Effector memory CD8-positive, alpha-beta T cell (primary cell): ENCODE measurements around the gene APOM.

Experiments used
- ATAC-seq: fragments of 150-1000 bp; cut with Tn5 transposase; replicated peaks from 2 replicates; pipeline ENCODE4 v1.10.0; 2021; ENCODE audit warnings: mild to moderate bottlenecking, moderate library complexity
- DNase-seq, 3 experiments: peaks; one replicate each; pipeline ENCODE4 v3.0.0; 2021
- H3K27ac Mint-ChIP-seq, 2 donors: one replicate each; pipeline ENCODE4 v1.8.0; 2022; ENCODE audit warnings: mild to moderate bottlenecking in 2 of 2, mixed read lengths in 2 of 2, moderate library complexity in 2 of 2
- H3K27me3 Mint-ChIP-seq, 2 donors: one replicate each; pipeline ENCODE4 v1.8.0; 2022; ENCODE audit warnings: mixed read lengths in 2 of 2
- H3K36me3 Mint-ChIP-seq: one replicate; pipeline ENCODE4 v1.8.0; 2022; ENCODE audit warnings: mild to moderate bottlenecking, moderate library complexity, mixed read lengths; ENCODE audit not compliant: insufficient read depth
- H3K4me1 Mint-ChIP-seq, 2 donors: one replicate each; pipeline ENCODE4 v1.8.0; 2022; ENCODE audit warnings: low read depth in 2 of 2, mixed read lengths in 2 of 2
- H3K4me3 Mint-ChIP-seq, 2 donors: one replicate each; pipeline ENCODE4 v1.8.0; 2022; ENCODE audit warnings: mild to moderate bottlenecking in 2 of 2, mixed read lengths in 2 of 2, moderate library complexity in 2 of 2
- H3K9me3 Mint-ChIP-seq, 2 donors: one replicate each; pipeline ENCODE4 v1.8.0; 2022; ENCODE audit warnings: mixed read lengths in 2 of 2

Gene APOM

DNA sequence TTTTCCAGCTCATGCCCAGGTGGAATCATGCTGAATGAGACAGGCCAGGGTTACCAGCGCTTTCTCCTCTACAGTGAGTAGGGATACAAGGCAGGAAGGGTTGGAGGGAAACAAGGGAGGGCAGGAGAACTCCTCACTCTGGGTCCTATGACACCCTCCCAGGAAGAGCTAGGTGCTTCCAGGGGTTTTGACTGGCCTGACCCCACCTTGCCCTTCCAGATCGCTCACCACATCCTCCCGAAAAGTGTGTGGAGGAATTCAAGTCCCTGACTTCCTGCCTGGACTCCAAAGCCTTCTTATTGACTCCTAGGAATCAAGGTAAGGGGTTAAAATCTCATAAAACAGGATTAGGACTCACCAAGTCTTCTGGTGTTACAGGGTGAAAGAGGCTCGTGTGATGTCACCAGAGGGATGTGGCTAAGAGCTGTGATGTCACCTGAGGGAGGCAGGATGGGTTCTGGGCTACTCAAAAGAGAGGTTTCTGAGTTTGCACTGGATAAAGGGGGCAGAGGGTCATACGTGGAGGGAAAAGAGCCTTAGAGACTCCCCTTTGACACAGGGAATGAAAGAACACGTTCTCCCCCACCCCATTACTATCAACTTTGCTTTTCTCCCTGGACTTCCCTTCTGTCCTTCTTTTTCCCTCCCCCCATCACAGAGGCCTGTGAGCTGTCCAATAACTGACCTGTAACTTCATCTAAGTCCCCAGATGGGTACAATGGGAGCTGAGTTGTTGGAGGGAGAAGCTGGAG lies 1.9 kb downstream of the APOM start:
- Mint-ChIP-seq H3K36me3 (peaks cover 20% of the 10 kb centered on the region), H3K4me3 (peak overlapping the region; percentile 87 to 97), H3K4me1 (peaks cover 48 to 50% of the 10 kb centered on the region in 2 donors), H3K27me3 (no peaks in the 10 kb centered on the region), H3K27ac (peak overlapping the region; percentile 1 to 85), H3K9me3 (no peaks in the 10 kb centered on the region)
- no peak for ATAC-seq
- DNase-seq, result peak in 1 of 3 experiments; percentile 31

GRCh38 chr6:31658158-31658688 lies 2.5 kb downstream of the APOM start:
- no peak for DNase-seq
- Mint-ChIP-seq H3K27ac (peak overlapping the region; percentile 64 to 85), H3K9me3 (no peaks in the 10 kb centered on the region), H3K4me1 (peaks cover 48 to 49% of the 10 kb centered on the region in 2 donors), H3K27me3 (no peaks in the 10 kb centered on the region), H3K4me3 (peak overlapping the region; percentile 87 to 97), H3K36me3 (peaks cover 19% of the 10 kb centered on the region)
- no peak for ATAC-seq

- H3K36me3 Mint-ChIP-seq, result peaks cover 24% of the 10 kb centered on the region
- H3K4me1 Mint-ChIP-seq, result peaks cover 54 to 58% of the 10 kb centered on the region in 2 donors
- H3K9me3 Mint-ChIP-seq, result no peaks in the 10 kb centered on the region
These were observed 3.4 kb downstream of the APOM start for GRCh38 chr6:31658983-31659648.

GRCh38 chr6:31659649-31660380 lies 4.1 kb downstream of the APOM start:
- H3K4me1 Mint-ChIP-seq, result peaks cover 61 to 65% of the 10 kb centered on the region in 2 donors
- peak in 1 of 3 experiments; percentile 17 for DNase-seq
- peak; percentile 44 for ATAC-seq
- peak overlapping the region; percentile 87 to 97 for H3K4me3 Mint-ChIP-seq
- no peaks in the 10 kb centered on the region for H3K9me3 Mint-ChIP-seq
- H3K27me3 Mint-ChIP-seq, result no peaks in the 10 kb centered on the region
- H3K36me3 Mint-ChIP-seq, result peaks cover 29% of the 10 kb centered on the region
- peak overlapping the region; percentile 86 to 88 for H3K27ac Mint-ChIP-seq

More at GRCh38 chr6:31658983-31659648, 3.4 kb downstream of the APOM start:
- Mint-ChIP-seq H3K4me3 (peak overlapping the region; percentile 87 to 97), H3K27me3 (no peaks in the 10 kb centered on the region), H3K27ac (peak overlapping the region; percentile 86 to 88)
- no peak for ATAC-seq
- no peak for DNase-seq

DNA sequence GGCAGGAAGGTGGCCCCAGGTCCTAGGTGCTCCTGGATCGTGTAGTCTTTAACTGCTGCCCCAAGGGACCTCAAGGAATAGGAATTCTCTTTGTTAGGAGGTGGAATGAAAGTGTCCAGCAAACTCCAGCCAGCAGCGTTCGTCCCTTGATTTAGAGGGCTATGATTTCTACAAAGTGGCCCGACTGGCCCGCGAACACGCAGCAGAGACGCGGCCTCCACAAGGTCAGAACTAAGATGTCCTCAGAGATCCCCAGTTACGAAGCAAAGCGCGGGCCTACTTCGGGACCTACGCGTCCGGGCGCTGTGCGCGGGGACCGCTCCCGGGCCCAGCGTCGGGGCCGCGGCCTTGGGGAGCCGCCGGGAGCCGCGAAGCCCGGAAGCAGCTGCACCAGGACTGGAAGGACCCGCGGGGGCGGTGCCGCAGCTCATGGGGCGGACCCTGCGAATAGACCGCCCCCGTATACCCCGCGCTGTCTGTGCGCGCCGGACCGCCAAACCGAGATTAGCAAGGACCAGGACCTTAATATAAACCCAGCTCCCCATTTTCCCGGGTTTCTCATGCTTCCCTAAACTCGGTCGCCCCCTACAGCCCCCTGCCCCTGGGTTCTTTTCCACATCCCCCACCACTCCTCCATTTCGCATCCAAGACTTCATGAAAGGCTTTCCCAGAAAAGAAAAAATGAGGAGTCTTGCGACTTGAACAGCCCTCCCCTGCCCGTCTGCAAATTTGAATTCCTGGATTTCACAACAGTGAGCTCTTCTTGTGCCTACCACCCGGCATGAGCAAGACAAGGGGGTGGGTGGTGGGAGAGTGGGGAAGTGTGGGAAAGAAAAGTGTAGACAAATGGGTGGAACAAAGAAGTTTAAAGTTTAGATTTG lies 4.9 kb downstream of the APOM start, which contains the start of gene C6orf47:
Gene C6orf47, minus strand, starts transcription at position 398 of the 881 bp plus-strand sequence. CDS start 831 bp downstream, outside the sequence.
- H3K4me3 Mint-ChIP-seq, result peak within 1 kb of the TSS; percentile 87 to 97
- H3K4me1 Mint-ChIP-seq, result peaks cover 60 to 64% of the 10 kb centered on the region in 2 donors
- no peaks in the 10 kb centered on the region for H3K27me3 Mint-ChIP-seq
- peaks cover 34% of the 10 kb centered on the region for H3K36me3 Mint-ChIP-seq
- peak within 1 kb of the TSS; percentile 86 to 88 for H3K27ac Mint-ChIP-seq
- no peaks in the 10 kb centered on the region for H3K9me3 Mint-ChIP-seq
- DNase-seq (peak; percentile 60 to 66 (median 65)), ATAC-seq (peak; percentile 70)

- DNase-seq (no peak), ATAC-seq (no peak)
- peak overlapping the region; percentile 87 to 97 for H3K4me3 Mint-ChIP-seq
- no peaks in the 10 kb centered on the region for H3K9me3 Mint-ChIP-seq
- peaks cover 62 to 65% of the 10 kb centered on the region in 2 donors for H3K4me1 Mint-ChIP-seq
- peaks cover 38% of the 10 kb centered on the region for H3K36me3 Mint-ChIP-seq
- no peaks in the 10 kb centered on the region for H3K27me3 Mint-ChIP-seq
- peak overlapping the region; percentile 86 to 88 for H3K27ac Mint-ChIP-seq
These were observed 5.8 kb downstream of the APOM start for GRCh38 chr6:31661262-31662123.

DNA sequence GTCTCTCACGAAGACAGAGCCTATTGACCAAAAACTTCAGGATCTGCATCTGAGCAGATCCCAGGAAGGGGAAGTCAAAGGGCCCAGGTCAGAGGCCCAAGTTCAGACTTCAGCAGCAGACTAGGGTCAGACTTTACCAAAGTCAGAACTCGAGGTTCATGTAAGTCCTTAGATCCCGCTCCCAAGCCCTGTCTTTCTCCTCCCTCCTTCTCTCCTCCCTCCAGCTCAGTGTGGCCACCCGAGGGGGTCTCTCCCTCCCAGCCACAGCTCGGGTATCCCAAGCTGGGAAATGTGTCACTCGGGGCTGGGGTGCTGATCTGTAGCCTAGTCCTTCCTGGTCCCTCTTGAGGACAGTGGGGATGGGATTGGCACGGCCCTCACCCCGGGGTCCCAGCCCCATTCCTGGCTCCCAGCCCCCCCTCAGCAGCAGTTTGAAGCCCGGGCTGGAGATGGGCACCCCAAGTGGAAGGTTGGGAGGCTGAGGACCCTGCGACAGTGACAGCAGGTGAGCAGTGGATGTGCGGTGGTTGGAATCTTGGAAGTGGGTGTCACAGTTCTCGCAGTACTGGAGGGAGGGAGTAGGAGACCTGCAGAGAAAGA lies 6.5 kb downstream of the APOM start:
- Mint-ChIP-seq H3K36me3 (peaks cover 41% of the 10 kb centered on the region), H3K4me3 (peak overlapping the region; percentile 62 to 97), H3K27me3 (no peaks in the 10 kb centered on the region), H3K4me1 (peaks cover 67 to 71% of the 10 kb centered on the region in 2 donors), H3K9me3 (no peaks in the 10 kb centered on the region), H3K27ac (peak overlapping the region in 1 of 2 donors; percentile 77)
- ATAC-seq, result no peak
- no peak for DNase-seq

DNA sequence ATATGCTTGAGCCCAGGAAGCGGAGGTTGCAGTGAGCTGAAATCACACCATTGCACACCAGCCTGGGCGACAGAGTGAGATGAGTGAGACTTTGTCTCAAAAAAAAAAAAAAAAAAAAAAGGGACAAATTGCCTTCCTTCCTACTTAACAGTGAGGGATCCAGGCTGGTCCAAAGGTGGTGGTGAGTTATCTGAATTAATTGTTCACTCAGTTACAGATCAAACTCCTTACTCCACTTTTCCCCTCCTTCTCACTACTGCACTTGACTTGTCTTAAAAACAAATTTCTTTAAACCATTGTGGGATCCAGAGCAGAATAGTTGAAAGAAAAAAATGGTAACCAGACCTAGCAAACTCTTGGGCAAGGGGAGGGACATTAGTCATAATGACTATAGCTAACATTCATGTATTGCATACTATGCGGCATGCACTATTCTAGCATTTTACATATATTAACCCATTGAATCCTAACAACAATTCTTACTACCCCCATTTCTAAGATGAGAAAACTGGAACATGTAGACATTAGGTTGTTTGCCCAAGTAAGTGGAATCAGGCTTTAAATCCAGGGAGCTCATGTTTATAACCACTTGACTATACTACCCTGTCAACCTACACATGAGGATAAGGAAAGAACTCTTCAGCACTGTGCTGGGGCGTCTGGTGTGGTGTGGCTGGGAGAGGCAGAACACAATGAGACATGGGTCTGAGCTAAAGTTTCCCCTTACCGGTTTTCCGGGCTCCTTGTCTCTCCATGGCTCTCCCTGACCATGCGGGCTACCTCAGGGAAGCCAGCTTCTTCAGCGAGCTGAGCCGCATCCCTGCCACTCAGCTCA lies 7.6 kb downstream of the APOM start:
- H3K4me3 Mint-ChIP-seq, result peak overlapping the region; percentile 93 to 97
- peaks cover 48% of the 10 kb centered on the region for H3K36me3 Mint-ChIP-seq
- DNase-seq, result no peak
- H3K27ac Mint-ChIP-seq, result peak overlapping the region; percentile 94 to 98
- H3K9me3 Mint-ChIP-seq, result no peaks in the 10 kb centered on the region
- no peak for ATAC-seq
- no peaks in the 10 kb centered on the region for H3K27me3 Mint-ChIP-seq
- peaks cover 59 to 69% of the 10 kb centered on the region in 2 donors for H3K4me1 Mint-ChIP-seq

DNA sequence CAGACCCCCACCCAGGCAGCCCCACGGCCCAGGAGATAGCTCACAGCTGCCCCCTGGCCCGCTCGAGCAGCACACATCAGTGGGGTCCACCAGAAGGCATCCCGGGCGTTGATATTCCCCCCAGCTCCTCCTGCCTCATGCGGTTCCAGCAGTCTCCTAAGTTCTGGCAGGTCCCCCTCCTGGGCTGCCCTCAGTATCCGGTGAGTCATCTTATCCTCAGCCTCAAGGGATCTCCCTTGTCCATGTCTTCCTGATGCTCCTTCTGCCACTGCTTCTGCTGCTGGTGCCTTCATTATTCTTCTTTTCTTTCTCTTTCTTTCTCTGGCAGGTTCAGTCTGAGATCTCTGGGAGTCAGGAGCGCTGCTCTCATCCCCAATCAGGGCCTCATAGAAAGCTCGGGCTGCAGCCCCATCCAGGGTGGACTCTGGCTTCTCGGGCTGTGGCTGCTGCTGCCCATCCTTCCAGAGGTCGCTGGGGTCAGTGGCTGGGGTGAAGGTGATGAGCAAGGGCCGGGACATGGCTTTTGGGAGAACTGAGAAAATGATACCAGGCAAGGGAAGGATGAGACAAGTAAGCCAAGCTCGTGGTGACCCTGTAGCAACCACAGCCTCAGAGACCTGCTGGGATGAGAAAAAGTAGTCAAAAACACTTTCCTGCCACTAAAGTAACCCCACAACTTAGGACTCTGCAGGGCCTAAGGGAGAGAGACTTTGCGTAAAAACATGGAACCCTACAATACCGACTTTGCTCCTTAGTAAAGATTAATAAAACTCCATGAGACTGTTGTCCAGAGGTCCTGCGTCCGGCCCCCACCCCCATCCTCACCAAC lies 8.5 kb downstream of the APOM start:
- H3K27ac Mint-ChIP-seq, result peak overlapping the region; percentile 94 to 98
- no peaks in the 10 kb centered on the region for H3K9me3 Mint-ChIP-seq
- peaks cover 51 to 62% of the 10 kb centered on the region in 2 donors for H3K4me1 Mint-ChIP-seq
- ATAC-seq (no peak), DNase-seq (no peak)
- H3K4me3 Mint-ChIP-seq, result peak overlapping the region; percentile 93 to 97
- H3K36me3 Mint-ChIP-seq, result peaks cover 56% of the 10 kb centered on the region
- no peaks in the 10 kb centered on the region for H3K27me3 Mint-ChIP-seq

DNA sequence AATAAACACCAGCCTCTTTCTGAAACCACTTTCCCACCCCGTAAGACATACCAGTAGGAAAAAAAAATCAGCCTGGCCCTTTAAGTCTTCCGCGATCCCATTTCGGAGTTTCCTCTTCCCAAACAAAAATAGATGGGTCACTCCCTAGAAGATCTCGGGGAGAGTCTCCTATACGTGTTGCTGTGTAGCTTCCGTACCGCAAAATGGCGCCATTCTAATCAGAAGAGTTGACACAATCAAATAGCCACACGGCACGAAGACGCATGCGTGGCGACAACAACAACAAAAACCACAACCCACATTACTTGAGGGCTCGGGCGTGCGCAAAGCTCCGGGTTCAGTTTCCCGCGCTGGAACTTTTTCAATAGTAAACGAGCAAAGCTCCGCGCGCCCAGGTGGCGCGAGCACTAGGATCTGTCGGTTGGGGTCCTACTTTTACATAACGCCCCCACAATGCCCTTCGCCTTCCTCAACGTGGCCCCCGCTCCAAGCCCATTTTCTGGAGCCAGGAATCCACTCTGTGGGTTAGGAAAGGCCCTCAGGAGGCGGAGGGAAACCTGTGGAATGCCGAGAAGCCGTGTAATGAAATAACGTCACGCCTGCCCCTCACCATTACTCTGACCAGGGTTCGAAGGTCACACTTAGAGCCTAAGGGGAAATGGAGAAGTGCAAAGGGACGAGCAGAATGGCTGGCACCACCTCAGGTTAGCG lies 9.3 kb downstream of the APOM start, which contains the start of gene GPANK1:
Gene GPANK1, minus strand, starts transcription at position 208 of the 711 bp plus-strand sequence. CDS start 519 bp downstream, outside the sequence.
- peak within 1 kb of the TSS; percentile 93 to 97 for H3K4me3 Mint-ChIP-seq
- ATAC-seq (peak; percentile 45), DNase-seq (peak; percentile 82 to 89 (median 86))
- peaks cover 60% of the 10 kb centered on the region for H3K36me3 Mint-ChIP-seq
- peaks cover 43 to 55% of the 10 kb centered on the region in 2 donors for H3K4me1 Mint-ChIP-seq
- H3K27ac Mint-ChIP-seq, result peak within 1 kb of the TSS; percentile 94 to 98
- H3K9me3 Mint-ChIP-seq, result no peaks in the 10 kb centered on the region
- H3K27me3 Mint-ChIP-seq, result no peaks in the 10 kb centered on the region
